Psoas muscle (tissue), 8 donors: ENCODE measurements around the gene DNMT3A. TPM values are rescaled to one million over a fixed set of nuclear protein-coding genes. Genes with fewer than 3 reads are reported as not detected.

Experiments
- ATAC-seq, 4 donors: fragments of 200-7000 bp; cut with Tn5 transposase; one replicate each; pipeline ENCODE4 v1.9.1; 2020; ENCODE audit warnings: moderate library complexity in 3 of 4, mild to moderate bottlenecking in 2 of 4
- DNase-seq, 2 donors: peaks; one replicate each; pipeline ENCODE4 v3.0.0-alpha.2; 2020
- H3K27ac ChIP-seq: fragments of 200-600 bp; one replicate; pipeline ENCODE4 v1.8.0; 2022
- H3K27me3 ChIP-seq, 3 donors: fragments of 200-600 bp in 1 of 3; one replicate each; pipeline versions ENCODE4 v1.6.1 to v1.8.0; 2013 to 2022; ENCODE audit warnings: low read length in 2 of 3, mild to moderate bottlenecking in 2 of 3, moderate library complexity in 1 of 3; ENCODE audit not compliant: insufficient read depth in 3 of 3
- H3K36me3 ChIP-seq, 2 donors: fragments of 200-600 bp in 1 of 2; one replicate each; pipeline versions ENCODE4 v1.6.1 to v1.8.0; 2013 to 2022; ENCODE audit warnings: low read depth in 1 of 2, mild to moderate bottlenecking in 1 of 2, moderate library complexity in 1 of 2; ENCODE audit not compliant: insufficient read depth in 1 of 2
- H3K4me1 ChIP-seq: fragments of 200-600 bp; one replicate; pipeline ENCODE4 v1.8.0; 2022
- H3K4me3 ChIP-seq: fragments of 200-600 bp; one replicate; pipeline ENCODE4 v1.8.0; 2022; ENCODE audit warnings: mild to moderate bottlenecking
- H3K9me3 ChIP-seq: fragments of 200-600 bp; one replicate; pipeline ENCODE4 v1.8.0; 2022
- WGBS, 3 donors: extraction: QIAGEN DNeasy Blood & Tissue Kit; methylation state at CpG; one replicate each; pipeline versions ENCODE4 v1.1.6 to v1.1.7; 2013; 5-methylcytosine and 5-hydroxymethylcytosine counted together
- intact Hi-C, 2 donors: fragments of 100-400 bp; cut with DNase I; formaldehyde crosslinking; loops; one replicate each; pipeline versions ENCODE4 v1.11.0 to v1.14.2; 2022
- polyA plus RNA-seq, 3 donors: library from polyadenylated mRNA; stranded (reverse); fragments of 200-250 nt; gene quantifications; one replicate each; pipeline ENCODE4 v1.2.3, GENCODE V29; 2013
- total RNA-seq, 4 donors: library from RNA; stranded (reverse); fragmentation: NEBNext Ultra II Directional in 2 of 4; extraction: Animal tissue kit (Norgen Biotek cat#: 25700) in 2 of 4; gene quantifications; one replicate each; pipeline versions ENCODE4 v1.2.1 to v1.2.4, GENCODE V29; 2021 to 2023
- TF ChIP-seq, protein P1 (sequence below): fragments of 200-600 bp; IDR thresholded peaks from one replicate; pipeline ENCODE4 v1.8.0; 2022; ENCODE audit warnings: antibody characterized with exemption
- donor health status: healthy with polysubstance abuse.
- donor health status: DM: no; HTN: no; CAD: no; lungs with moderate emphysema.
- donor health status: Bipolar disorder and iron deficiency.
- donor health status: healthy.
- donor health status: DM: yes; HTN: yes; CAD: no.
- donor health status: DM: no; HTN: no; CAD: no.
- donor health status: DM: no; HTN: no; CAD: no.
- donor health status: DM: yes; HTN: yes; CAD: no.

Gene DNMT3A
- total and polyA plus RNA-seq, 7 donors = 7.1 to 26.2 (median 20.6) TPM

DNA sequence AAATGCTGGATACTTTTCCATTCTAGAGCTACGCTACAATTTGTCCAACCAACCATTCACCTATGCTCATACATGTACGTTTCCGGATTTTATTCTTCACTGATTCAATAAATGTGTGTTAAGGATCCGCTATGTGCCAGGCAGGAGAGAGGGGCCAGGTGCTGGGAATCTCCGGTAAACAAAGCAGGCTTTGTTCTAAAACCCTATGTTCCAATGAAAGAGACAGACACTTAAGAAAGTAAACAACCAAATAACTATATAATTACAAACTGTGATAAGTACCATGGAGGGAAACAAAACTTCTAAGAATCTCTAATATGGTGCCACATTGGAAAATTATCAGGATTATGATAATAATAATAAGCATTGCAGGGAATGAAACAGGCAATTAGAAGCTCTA lies 151.2 kb downstream of the DNMT3A start:
- WGBS, 3 donors = 79 to 86% (median 83%) methylated on average over 5 of the region's 5 CpGs
- H3K4me1 ChIP-seq = no peaks in the 10 kb centered on the region
- no peaks in the 10 kb centered on the region for H3K9me3 ChIP-seq
- TF ChIP-seq, protein P1, sequence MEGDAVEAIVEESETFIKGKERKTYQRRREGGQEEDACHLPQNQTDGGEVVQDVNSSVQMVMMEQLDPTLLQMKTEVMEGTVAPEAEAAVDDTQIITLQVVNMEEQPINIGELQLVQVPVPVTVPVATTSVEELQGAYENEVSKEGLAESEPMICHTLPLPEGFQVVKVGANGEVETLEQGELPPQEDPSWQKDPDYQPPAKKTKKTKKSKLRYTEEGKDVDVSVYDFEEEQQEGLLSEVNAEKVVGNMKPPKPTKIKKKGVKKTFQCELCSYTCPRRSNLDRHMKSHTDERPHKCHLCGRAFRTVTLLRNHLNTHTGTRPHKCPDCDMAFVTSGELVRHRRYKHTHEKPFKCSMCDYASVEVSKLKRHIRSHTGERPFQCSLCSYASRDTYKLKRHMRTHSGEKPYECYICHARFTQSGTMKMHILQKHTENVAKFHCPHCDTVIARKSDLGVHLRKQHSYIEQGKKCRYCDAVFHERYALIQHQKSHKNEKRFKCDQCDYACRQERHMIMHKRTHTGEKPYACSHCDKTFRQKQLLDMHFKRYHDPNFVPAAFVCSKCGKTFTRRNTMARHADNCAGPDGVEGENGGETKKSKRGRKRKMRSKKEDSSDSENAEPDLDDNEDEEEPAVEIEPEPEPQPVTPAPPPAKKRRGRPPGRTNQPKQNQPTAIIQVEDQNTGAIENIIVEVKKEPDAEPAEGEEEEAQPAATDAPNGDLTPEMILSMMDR = no peak
- no peak overlapping the region for H3K27ac ChIP-seq
- no peak overlapping the region for H3K4me3 ChIP-seq
- ATAC-seq = no peak
- no peaks in the 10 kb centered on the region for H3K27me3 ChIP-seq
- intact Hi-C loops = loop anchor here in 1 of 2 donors (5.0 kb wide), 1 partner anchor 203 kb away; no protein-coding TSS in a partner anchor
- no peaks in the 10 kb centered on the region for H3K36me3 ChIP-seq
- no peak for DNase-seq

DNA sequence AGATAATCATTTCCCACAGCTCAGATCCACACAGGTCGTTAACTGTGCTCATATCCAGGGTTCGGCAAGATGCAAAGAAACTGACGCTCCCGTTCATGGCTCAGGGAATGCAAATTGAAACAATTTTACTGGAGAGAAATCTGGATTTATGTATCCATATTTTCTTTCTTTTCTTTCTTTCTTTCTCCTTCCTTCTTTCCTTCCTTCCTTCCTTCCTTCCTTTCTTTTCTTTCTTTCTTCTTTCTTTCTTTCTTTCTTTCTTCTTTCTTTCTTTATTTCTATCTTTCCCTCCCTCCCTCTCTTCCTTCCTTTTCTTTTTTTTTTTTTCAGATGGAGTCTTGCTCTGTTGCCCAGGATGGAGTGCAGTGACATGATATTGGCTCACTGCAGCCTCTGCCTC lies 153.3 kb downstream of the DNMT3A start:
- Histone ChIP-seq H3K27me3 (no peaks in the 10 kb centered on the region), H3K4me3 (no peak overlapping the region), H3K9me3 (no peaks in the 10 kb centered on the region), H3K36me3 (no peaks in the 10 kb centered on the region), H3K4me1 (no peaks in the 10 kb centered on the region), H3K27ac (no peak overlapping the region)
- ATAC-seq = no peak
- intact Hi-C loops = no loop called here
- TF ChIP-seq, protein P1 = no peak
- WGBS, 3 donors = 69 to 73% (median 70%) methylated on average over 4 of the region's 4 CpGs
- no peak for DNase-seq

DNA sequence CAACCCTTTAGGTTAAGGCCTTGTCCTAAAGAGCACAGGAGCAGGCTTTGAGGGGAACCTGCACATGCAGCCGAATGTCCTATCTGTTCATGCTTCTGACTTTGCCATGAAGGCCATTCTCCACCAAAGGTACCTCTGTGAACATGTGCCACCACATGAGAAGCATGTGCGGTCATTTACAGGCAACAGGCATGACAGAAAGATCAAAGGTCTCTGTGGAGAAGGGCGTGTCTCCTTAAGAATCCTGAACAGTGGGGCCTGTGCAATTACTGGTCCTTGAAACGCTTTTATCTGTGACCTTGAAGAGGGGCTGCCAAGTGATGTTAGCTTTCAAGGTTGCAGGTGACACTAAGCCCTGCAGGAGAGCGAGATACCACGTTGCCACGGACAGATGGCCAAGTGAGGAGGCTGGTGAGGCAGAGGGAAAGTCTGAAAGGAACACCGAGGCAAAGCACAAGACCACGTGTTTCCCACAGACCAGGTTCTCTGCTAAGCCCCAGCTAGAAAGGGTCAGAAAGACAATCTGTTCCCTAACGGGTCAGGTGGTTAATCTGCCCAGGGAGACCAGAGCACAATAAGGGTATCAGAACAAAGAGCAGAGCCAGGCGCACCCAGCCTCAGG lies 153.9 kb downstream of the DNMT3A start:
- ATAC-seq (no peak), DNase-seq (no peak)
- no peak overlapping the region for H3K27ac ChIP-seq
- intact Hi-C loops = no loop called here
- TF ChIP-seq, protein P1 = no peak
- H3K4me1 ChIP-seq = no peaks in the 10 kb centered on the region
- no peaks in the 10 kb centered on the region for H3K36me3 ChIP-seq
- WGBS, 3 donors = 72 to 80% (median 73%) methylated on average over 11 of the region's 11 CpGs
- no peak overlapping the region for H3K4me3 ChIP-seq
- H3K27me3 ChIP-seq = no peaks in the 10 kb centered on the region
- no peaks in the 10 kb centered on the region for H3K9me3 ChIP-seq

DNA sequence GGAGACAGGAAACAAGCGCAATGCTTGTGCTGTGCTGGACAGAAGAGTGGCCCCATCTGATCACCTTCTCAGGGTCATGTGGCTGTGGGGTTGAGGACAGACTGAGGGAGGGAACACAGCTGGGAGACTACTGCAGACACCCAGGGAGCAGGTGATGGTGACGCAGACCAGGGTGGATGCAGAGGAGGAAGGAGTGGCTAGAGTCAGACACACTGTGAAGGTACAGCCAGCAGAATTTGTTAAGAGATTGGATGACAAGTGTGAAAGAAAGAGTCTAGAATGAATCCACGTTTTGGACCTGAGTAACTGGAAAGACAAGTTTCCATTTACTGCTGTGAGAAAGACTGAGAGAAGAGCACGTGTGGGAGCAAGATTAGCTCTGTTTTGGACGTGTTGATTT lies 157.5 kb downstream of the DNMT3A start:
- 57 to 70% (median 61%) methylated on average over 5 of the region's 5 CpGs for WGBS, 3 donors
- TF ChIP-seq, protein P1 = no peak
- ATAC-seq = no peak
- no peak for DNase-seq
- Histone ChIP-seq H3K36me3 (no peaks in the 10 kb centered on the region), H3K27me3 (no peaks in the 10 kb centered on the region), H3K27ac (no peak overlapping the region), H3K4me1 (no peaks in the 10 kb centered on the region), H3K4me3 (no peak overlapping the region), H3K9me3 (no peaks in the 10 kb centered on the region)
- intact Hi-C loops = no loop called here

DNA sequence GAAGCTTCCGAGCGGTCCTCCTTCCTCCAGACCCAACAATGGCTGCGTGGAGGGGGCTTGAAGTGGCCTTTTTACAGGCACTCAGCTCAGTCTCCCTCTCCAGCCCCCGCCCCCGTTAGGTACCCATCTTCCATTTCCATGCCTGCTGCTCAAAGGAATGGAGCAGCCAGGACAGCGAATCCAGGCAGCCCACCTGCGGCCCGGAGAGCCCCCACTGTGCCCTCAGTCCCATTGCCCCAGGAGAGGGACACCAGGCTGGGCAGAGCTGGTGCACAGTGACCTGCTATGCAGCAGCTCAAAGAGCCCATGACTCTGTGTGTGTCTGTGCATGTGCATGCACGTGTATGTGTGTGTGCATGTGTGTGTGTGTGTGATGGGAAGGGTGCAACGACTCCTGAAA lies 162.7 kb downstream of the DNMT3A start:
- no peaks in the 10 kb centered on the region for H3K9me3 ChIP-seq
- WGBS, 3 donors = 84 to 88% (median 86%) methylated on average over 9 to 10 of the region's 10 CpGs
- ATAC-seq = no peak

More for the DNA sequence above, 162.7 kb downstream of the DNMT3A start:
- no peak for DNase-seq
- no peaks in the 10 kb centered on the region for H3K27me3 ChIP-seq
- H3K27ac ChIP-seq = no peak overlapping the region
- intact Hi-C loops = no loop called here
- no peaks in the 10 kb centered on the region for H3K4me1 ChIP-seq
- no peak overlapping the region for H3K4me3 ChIP-seq
- H3K36me3 ChIP-seq = no peaks in the 10 kb centered on the region
- TF ChIP-seq, protein P1 = no peak
